22Rv1 (cell line): Measurements from ENCODE around the gene MPRIP.
"Not testable (repeated sequence)": the region's sequence is repeated elsewhere in the genome, so short reads cannot be mapped to it uniquely, and the experiment has no call there.

ENCODE experiments used
- H3K27ac ChIP-seq: fragments of 450-650 bp; 2 replicates; pipeline ENCODE4 v1.5.1; 2017
- ZFX ChIP-seq: fragments of 450-650 bp; IDR thresholded peaks from 2 replicates; pipeline ENCODE4 v1.6.1; 2017; ENCODE audit warnings: antibody characterized with exemption, borderline replicate concordance
- TF ChIP-seq, protein P1 (sequence below): fragments of 450-650 bp; IDR thresholded peaks from 2 replicates; pipeline ENCODE4 v1.5.1; 2017; ENCODE audit warnings: mild to moderate bottlenecking

Gene MPRIP

DNA sequence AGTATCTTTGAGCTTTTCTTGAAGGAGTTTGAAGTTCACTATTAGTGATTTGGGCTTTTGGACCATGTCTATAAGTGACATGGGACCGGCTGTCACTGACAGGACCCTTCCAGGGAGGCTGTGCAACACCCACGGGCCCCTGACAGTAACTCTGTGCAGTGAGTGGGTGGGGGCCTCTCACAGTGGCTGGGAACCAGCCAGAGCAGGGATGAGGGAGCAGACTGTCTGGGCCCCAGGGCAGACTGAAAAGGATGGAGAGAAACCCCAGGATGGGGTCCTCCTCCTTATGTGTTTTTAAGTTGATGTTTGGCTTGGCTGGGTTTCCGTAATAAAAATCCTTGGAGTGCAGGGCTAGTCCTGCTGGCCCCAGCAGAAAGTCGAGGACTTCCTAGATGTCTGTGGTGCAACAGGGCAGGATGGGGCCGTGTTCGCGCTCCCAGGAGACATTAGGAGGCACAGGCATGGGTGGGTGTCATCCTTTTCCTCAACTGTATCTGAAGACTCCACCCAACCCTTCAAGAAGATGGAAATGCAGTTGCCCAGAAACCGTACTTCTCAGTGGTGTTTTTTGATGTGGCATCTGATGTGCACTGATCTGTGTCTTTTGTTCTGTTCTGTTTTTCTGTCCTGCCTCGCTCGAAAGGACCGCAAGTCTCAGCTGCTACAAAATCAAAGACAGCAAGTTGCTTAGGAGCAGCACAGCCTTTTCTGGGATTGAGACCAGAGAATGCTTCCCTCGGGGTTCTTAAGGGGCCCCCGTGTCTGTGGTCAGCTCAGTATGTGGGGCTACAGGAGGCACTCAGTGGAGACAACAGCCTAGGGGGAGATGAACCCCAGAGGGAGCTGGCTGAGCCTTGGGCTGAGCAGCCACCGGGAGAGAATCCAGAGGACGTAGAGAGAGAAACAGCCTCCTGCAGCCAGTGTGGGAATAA is 139.7 kb downstream of the MPRIP start:
- no peak overlapping the region for H3K27ac ChIP-seq

DNA sequence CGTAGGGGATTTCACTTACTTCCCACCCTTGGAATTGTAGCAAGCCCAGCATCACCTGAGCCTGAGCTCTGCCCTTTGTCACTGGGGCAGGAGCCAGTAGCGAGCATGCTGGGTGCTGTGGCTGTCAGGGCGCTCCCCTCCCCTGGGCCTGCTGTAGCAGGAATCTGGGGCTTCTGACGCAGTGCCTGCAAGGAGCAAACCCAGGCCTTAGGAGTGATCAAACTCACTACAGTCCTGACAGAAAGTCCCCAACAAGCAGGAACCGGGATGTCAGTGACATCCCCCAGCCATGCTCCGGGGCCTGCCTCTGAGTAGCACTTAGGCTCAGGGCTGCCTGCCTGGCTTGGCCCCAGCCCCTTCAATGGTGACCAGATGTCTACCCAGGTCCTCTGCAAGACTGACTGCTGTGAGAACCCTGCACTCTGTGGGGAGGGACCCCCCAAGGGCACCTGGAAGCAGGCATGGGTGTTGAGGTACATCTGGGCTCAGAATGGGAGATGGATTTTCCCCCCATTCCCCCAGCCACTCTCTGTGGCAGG is 140.4 kb downstream of the MPRIP start:
- H3K27ac ChIP-seq: no peak overlapping the region

More for the DNA sequence above, 139.7 kb downstream of the MPRIP start:
- TF ChIP-seq, protein P1, sequence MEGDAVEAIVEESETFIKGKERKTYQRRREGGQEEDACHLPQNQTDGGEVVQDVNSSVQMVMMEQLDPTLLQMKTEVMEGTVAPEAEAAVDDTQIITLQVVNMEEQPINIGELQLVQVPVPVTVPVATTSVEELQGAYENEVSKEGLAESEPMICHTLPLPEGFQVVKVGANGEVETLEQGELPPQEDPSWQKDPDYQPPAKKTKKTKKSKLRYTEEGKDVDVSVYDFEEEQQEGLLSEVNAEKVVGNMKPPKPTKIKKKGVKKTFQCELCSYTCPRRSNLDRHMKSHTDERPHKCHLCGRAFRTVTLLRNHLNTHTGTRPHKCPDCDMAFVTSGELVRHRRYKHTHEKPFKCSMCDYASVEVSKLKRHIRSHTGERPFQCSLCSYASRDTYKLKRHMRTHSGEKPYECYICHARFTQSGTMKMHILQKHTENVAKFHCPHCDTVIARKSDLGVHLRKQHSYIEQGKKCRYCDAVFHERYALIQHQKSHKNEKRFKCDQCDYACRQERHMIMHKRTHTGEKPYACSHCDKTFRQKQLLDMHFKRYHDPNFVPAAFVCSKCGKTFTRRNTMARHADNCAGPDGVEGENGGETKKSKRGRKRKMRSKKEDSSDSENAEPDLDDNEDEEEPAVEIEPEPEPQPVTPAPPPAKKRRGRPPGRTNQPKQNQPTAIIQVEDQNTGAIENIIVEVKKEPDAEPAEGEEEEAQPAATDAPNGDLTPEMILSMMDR: no peak
- no peak for TF ChIP-seq ZFX

DNA sequence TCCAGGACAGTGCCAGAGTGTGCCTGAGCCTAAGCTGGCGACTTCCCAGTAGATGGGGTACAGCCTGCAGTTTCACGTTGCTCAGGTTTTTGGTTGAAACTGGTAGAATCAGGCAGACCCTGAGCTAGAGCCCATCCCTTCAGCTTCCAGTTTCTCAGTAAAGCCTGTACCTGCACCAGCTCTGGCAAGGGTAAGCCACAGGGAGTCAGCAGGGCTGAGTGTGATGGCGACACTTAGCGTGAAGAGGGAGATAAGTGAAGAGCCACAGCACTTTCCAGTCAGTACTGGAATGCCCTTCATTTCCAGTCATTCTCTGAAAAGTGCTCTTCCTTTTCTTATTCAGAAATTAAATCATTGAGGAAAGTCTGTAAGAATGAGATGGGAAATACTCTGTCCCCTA is 141.5 kb downstream of the MPRIP start:
- H3K27ac ChIP-seq: no peak overlapping the region
- TF ChIP-seq ZFX: no peak
- TF ChIP-seq, protein P1: no peak

More for the DNA sequence above, 140.4 kb downstream of the MPRIP start:
- no peak for TF ChIP-seq ZFX
- TF ChIP-seq, protein P1: no peak

DNA sequence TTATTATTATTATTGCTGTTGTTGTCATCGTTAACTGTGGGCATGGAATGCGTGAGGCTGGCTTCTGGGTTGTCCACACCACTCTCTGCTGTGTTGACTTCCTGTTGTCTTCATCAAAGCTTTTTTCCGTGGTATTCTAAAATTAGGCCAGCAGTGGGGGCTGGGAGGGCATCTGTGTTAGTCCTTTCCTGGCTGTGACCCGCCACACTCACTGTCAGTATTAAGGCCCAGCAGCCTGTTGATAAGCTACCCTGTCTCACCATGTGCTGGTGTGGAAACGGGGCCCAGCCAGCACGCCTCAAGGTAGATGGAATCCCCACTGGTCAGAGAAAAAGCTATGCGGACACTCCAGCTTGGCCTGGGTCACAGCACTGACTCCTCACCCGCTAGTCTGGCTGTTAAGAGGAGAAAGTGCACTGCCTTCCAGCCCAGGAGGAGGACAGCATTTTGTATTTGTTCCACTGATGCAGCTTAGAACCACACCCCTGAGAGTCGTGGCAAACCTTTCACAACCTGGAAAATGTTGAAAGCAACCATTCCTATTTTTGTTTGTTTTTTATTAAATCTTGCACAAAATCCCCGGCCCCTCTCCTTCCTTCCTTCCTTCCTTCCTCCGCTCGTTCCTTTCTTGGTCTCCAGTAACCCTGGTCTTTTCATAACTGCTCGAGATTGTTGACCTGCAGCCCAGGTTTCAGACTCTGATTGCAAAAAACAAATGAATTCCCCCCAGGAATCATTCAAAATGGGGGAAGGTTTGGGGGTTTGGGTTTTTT is 142.9 kb downstream of the MPRIP start:
- not testable (repeated sequence) for H3K27ac ChIP-seq

DNA sequence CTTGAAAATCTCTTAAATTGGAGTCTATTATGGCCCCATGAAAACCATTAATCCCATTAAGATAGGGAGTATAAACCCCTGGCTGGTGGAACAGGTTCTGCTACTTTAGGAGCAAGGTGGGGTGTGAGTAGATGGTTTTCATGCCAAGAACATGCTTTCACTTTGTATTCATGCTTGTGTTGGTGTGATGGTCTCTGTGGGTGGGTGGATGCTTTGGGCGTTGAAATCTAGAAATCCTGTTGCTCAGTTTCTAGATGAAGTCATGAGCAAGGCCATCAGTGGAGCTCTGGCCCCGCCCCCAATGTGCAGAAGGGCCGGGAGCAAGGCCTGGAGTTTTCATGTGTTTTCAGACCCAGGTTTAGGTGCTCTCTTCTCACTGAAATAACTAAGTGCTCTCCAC is 143.8 kb downstream of the MPRIP start:
- no peak overlapping the region for H3K27ac ChIP-seq
- no peak for TF ChIP-seq ZFX
- TF ChIP-seq, protein P1: no peak

DNA sequence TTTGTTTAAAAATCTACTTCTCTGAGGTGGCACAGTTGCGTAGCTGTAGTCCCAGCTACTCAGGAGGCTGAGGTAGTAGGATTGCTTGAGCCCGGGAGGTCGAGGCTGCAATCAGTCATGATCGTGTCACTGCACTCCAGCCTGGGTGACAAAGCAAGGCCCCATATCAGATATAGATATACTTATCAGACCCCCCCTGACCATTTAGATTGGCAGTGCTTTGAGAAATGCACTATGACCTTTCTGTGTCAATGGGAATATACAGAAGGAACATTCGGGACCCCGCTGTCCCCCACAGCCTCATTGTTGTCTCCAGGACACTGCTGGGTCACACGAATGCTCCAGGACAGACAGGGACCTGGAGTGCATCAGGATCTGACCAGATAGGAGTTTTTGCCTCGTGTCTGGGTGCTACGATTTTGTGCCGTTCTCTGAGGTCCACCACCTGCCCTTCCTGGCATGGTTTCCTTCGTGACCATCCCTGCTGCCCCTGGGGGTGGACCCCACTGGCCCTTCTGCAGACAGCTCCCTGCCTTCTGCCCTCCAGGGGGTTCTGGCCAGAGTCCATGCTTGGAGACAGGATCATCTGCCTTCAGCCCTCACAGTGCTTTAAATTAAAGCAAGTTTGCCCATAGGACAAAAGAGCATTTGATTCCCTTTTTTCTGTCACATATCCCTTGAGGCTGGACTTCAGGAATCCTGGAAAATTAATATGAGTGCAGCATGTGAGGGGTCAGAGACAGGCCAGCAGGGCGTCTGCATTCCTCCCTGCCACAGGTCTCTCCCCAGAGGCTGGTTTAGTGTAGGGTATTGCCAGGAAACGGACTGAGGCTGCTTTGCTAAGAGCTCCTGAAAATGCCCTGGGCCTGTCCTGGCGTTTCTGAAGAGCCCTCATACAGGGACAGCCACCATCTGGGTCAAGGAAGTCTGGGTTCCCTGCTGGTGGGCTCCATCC is 144.6 kb downstream of the MPRIP start:
- H3K27ac ChIP-seq: no peak overlapping the region
- TF ChIP-seq, protein P1: no peak
- TF ChIP-seq ZFX: no peak

DNA sequence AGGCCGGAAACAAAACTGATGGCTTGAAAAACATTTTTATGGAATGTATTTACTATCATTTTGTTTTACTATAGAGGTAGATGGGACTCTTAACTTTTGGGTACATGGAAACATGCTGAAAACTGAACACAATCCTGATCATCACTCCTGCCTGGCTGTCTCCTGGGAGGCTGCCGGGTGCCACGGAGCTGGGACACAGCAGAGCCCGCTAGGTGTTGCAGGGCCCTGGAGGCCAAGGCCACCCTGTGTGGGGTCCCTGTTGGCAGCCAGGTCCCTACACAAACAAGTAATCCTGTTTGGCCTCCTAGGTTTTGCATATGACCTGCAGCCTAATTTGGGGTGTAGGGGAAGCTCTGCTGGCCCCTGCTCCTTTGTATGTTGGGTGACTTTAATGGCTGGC is 146.3 kb downstream of the MPRIP start:
- H3K27ac ChIP-seq: no peak overlapping the region
- no peak for TF ChIP-seq ZFX
- TF ChIP-seq, protein P1: no peak
